ENCODE data around the gene STAT1.

- TF ChIP-seq CTCF (IDR thresholded peaks at IDR 0.05; ENCODE audit: low read depth, low read length) (peak; percentile 44), EZH2phosphoT487 (IDR thresholded peaks at IDR 0.05; ENCODE audit: low read depth) (no peak)
These were observed 66.2 kb downstream of the STAT1 start for GRCh38 chr2:190947711-190948251.
